KOPT-K1 (cell line): ENCODE results near the gene CCM2L.

Experiments
- H3K27ac ChIP-seq: fragments of 200-600 bp; sonication (generic); 2 replicates; pipeline ENCODE4 v1.5.1; 2016; ENCODE audit warnings: antibody characterized with exemption, mild to moderate bottlenecking, low read depth, low read length; ENCODE audit not compliant: poor library complexity, severe bottlenecking
- H3K36me3 ChIP-seq: fragments of 200-600 bp; sonication (generic); 2 replicates; pipeline ENCODE4 v1.5.1; 2017; ENCODE audit warnings: antibody characterized with exemption, mild to moderate bottlenecking, low read length, moderate library complexity; ENCODE audit not compliant: insufficient read depth
- H3K9me3 ChIP-seq: fragments of 200-600 bp; sonication (generic); 2 replicates; pipeline ENCODE4 v1.5.1; 2017; ENCODE audit warnings: antibody characterized with exemption, low read length, mild to moderate bottlenecking; ENCODE audit not compliant: insufficient read depth, poor library complexity, severe bottlenecking

CCM2L gene

GRCh38 chr20:32052090-32052777 is 42.0 kb downstream of the CCM2L start, which contains the start of gene HCK:
HCK (plus strand) TSS chr20:32052242.
- no peaks in the 10 kb centered on the region for H3K36me3 ChIP-seq
- H3K27ac ChIP-seq = no peak within 1 kb of the TSS
- H3K9me3 ChIP-seq = peaks cover 22% of the 10 kb centered on the region

GRCh38 chr20:32052778-32053362 is 42.6 kb downstream of the CCM2L start:
- Histone ChIP-seq H3K9me3 (peaks cover 22% of the 10 kb centered on the region), H3K36me3 (no peaks in the 10 kb centered on the region), H3K27ac (no peak overlapping the region)

GRCh38 chr20:32053648-32054047 is 43.4 kb downstream of the CCM2L start:
- Histone ChIP-seq H3K36me3 (no peaks in the 10 kb centered on the region), H3K9me3 (peaks cover 22% of the 10 kb centered on the region), H3K27ac (no peak overlapping the region)

- Histone ChIP-seq H3K9me3 (peaks cover 8% of the 10 kb centered on the region), H3K36me3 (no peaks in the 10 kb centered on the region), H3K27ac (no peak overlapping the region)
Observed at GRCh38 chr20:32056708-32057483, 46.7 kb downstream of the CCM2L start.

GRCh38 chr20:32057656-32058184 is 47.5 kb downstream of the CCM2L start:
- H3K9me3 ChIP-seq = no peaks in the 10 kb centered on the region
- no peak overlapping the region for H3K27ac ChIP-seq
- H3K36me3 ChIP-seq = no peaks in the 10 kb centered on the region

GRCh38 chr20:32059189-32059588 is 49.0 kb downstream of the CCM2L start:
- H3K36me3 ChIP-seq = no peaks in the 10 kb centered on the region
- H3K27ac ChIP-seq = no peak overlapping the region
- no peaks in the 10 kb centered on the region for H3K9me3 ChIP-seq

GRCh38 chr20:32062776-32063170 is 52.5 kb downstream of the CCM2L start:
- H3K9me3 ChIP-seq = no peaks in the 10 kb centered on the region
- H3K36me3 ChIP-seq = no peaks in the 10 kb centered on the region
- no peak overlapping the region for H3K27ac ChIP-seq

GRCh38 chr20:32063695-32064094 is 53.5 kb downstream of the CCM2L start:
- H3K36me3 ChIP-seq = no peaks in the 10 kb centered on the region
- no peaks in the 10 kb centered on the region for H3K9me3 ChIP-seq
- H3K27ac ChIP-seq = no peak overlapping the region

- Histone ChIP-seq H3K9me3 (no peaks in the 10 kb centered on the region), H3K27ac (no peak overlapping the region), H3K36me3 (no peaks in the 10 kb centered on the region)
Observed at GRCh38 chr20:32064667-32065066, 54.4 kb downstream of the CCM2L start.

- H3K27ac ChIP-seq = no peak overlapping the region
- no peaks in the 10 kb centered on the region for H3K9me3 ChIP-seq
- H3K36me3 ChIP-seq = no peaks in the 10 kb centered on the region
Observed at GRCh38 chr20:32067234-32067821, 57.1 kb downstream of the CCM2L start.

- Histone ChIP-seq H3K27ac (no peak overlapping the region), H3K36me3 (no peaks in the 10 kb centered on the region), H3K9me3 (no peaks in the 10 kb centered on the region)
Observed at GRCh38 chr20:32068174-32068573, 57.9 kb downstream of the CCM2L start.

GRCh38 chr20:32069711-32070110 is 59.5 kb downstream of the CCM2L start:
- Histone ChIP-seq H3K9me3 (no peaks in the 10 kb centered on the region), H3K27ac (no peak overlapping the region), H3K36me3 (no peaks in the 10 kb centered on the region)

- H3K36me3 ChIP-seq = no peaks in the 10 kb centered on the region
- no peak overlapping the region for H3K27ac ChIP-seq
- H3K9me3 ChIP-seq = no peaks in the 10 kb centered on the region
Observed at GRCh38 chr20:32070282-32070681, 60.0 kb downstream of the CCM2L start.

GRCh38 chr20:32070690-32071213 is 60.5 kb downstream of the CCM2L start:
- no peak overlapping the region for H3K27ac ChIP-seq
- H3K9me3 ChIP-seq = no peaks in the 10 kb centered on the region
- no peaks in the 10 kb centered on the region for H3K36me3 ChIP-seq
